Caco-2 (cell line): ENCODE results near the gene KIRREL3. TPM values are rescaled to one million over a fixed set of nuclear protein-coding genes. Genes with fewer than 3 reads are reported as not detected.

ENCODE experiments used
- BruUV-seq: library from RNA; stranded (reverse); fragments of 400-500 nt; replicated peaks from 2 replicates; lab custom pipeline; 2021; lab: Mats Ljungman, UMichigan
- CTCF ChIA-PET: fragments of 300-600 bp; sonication (Branson Sonifier 250); formaldehyde crosslinking; loops from one replicate; lab custom pipeline; 2022; ENCODE audit warnings: antibody characterized with exemption; lab: Charles Lee
- POLR2A ChIA-PET: fragments of 300-600 bp; sonication (Branson Sonifier 250); formaldehyde crosslinking; loops from one replicate; lab custom pipeline; 2022; ENCODE audit warnings: antibody characterized with exemption; lab: Charles Lee
- DNase-seq, 2 experiments: peaks; one replicate each; pipeline versions ENCODE4 v3.0.0 to v3.0.0-alpha.2; 2020 to 2022
- H3K27me3 ChIP-seq: replicated peaks from 2 replicates; pipeline ENCODE4 v1.6.0; 2011; ENCODE audit warnings: low read length; ENCODE audit not compliant: control insufficient read depth, insufficient read depth
- H3K36me3 ChIP-seq: 2 replicates; pipeline ENCODE4 v1.5.1; 2011; ENCODE audit warnings: low read length; ENCODE audit not compliant: control insufficient read depth, insufficient read depth
- H3K4me1 ChIP-seq: fragments of 250-450 bp; sonication (Bioruptor Pico); 2 replicates; pipeline ENCODE4 v1.5.1; 2020; ENCODE audit warnings: mild to moderate bottlenecking
- H3K4me3 ChIP-seq: 2 replicates; pipeline ENCODE4 v1.5.1; 2011; ENCODE audit warnings: low read depth, mild to moderate bottlenecking, control low read depth, low read length
- H3K9me3 ChIP-seq: fragments of 250-450 bp; sonication (Bioruptor Pico); 2 replicates; pipeline ENCODE4 v1.5.1; 2020; ENCODE audit warnings: mild to moderate bottlenecking, moderate library complexity
- H3K27ac Mint-ChIP-seq: one replicate; pipeline ENCODE4 v1.8.0; 2022; ENCODE audit warnings: mixed read lengths; ENCODE audit not compliant: unreplicated experiment
- H3K27me3 Mint-ChIP-seq: one replicate; pipeline ENCODE4 v1.8.0; 2022; ENCODE audit warnings: mixed read lengths; ENCODE audit not compliant: insufficient read depth, unreplicated experiment
- H3K36me3 Mint-ChIP-seq: one replicate; pipeline ENCODE4 v1.8.0; 2022; ENCODE audit warnings: mild to moderate bottlenecking, mixed read lengths; ENCODE audit not compliant: insufficient read depth, unreplicated experiment
- H3K4me1 Mint-ChIP-seq: one replicate; pipeline ENCODE4 v1.8.0; 2022; ENCODE audit warnings: low read depth, mixed read lengths; ENCODE audit not compliant: unreplicated experiment
- H3K4me3 Mint-ChIP-seq: one replicate; pipeline ENCODE4 v1.8.0; 2022; ENCODE audit warnings: mild to moderate bottlenecking, moderate library complexity, mixed read lengths; ENCODE audit not compliant: unreplicated experiment
- H3K9me3 Mint-ChIP-seq: one replicate; pipeline ENCODE4 v1.8.0; 2022; ENCODE audit warnings: mixed read lengths; ENCODE audit not compliant: unreplicated experiment
- intact Hi-C: fragments of 100-400 bp; cut with micrococcal nuclease; formaldehyde crosslinking; loops from one replicate; pipeline ENCODE4 v1.10.0; 2022; ENCODE audit not compliant: unreplicated experiment
- total RNA-seq: library from RNA; stranded (reverse); gene quantifications from 2 replicates; pipeline ENCODE4 v1.2.3, GENCODE V29; 2022
- TF ChIP-seq, protein P1 (sequence below), 2 experiments: fragments of 200-600 bp in 1 of 2; IDR thresholded peaks; 1 replicate in 1 of 2; 2 replicates in 1 of 2; pipeline versions ENCODE4 v1.5.1 to v1.8.0; 2011 to 2022; ENCODE audit warnings: antibody characterized with exemption in 1 of 2, control low read depth in 1 of 2, inconsistent platforms in 1 of 2, low read depth in 1 of 2, low read length in 1 of 2, mild to moderate bottlenecking in 1 of 2, moderate library complexity in 1 of 2; ENCODE audit not compliant: insufficient read depth in 1 of 2, severe bottlenecking in 1 of 2, unreplicated experiment in 1 of 2

KIRREL3 gene
- total RNA-seq, 1 experiment from 2014 or later: not detected

DNA sequence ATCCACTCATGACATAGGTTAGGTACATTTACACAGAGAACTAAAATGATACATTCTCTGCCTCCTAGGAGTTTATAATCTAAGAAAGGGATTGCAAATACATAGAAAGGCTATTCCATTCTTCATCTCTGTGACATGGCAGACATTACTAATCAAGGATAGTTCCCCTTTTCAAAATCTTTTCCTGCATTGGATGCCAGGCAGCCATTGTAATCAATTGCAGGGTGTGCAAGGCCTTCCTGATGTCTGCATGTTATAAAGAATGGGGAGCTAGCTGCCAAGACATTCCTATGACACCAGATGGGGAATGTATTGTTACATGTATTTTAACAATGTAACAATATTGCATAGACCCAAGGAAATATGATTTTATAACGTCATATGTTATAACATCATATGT, 82.0 kb downstream of the KIRREL3 start:
- Mint-ChIP-seq H3K36me3 (no peaks in the 10 kb centered on the region), H3K9me3 (no peaks in the 10 kb centered on the region), H3K27ac (no peak overlapping the region), H3K4me1 (no peaks in the 10 kb centered on the region), H3K27me3 (peaks cover 2% of the 10 kb centered on the region), H3K4me3 (no peak overlapping the region)
- TF ChIP-seq, protein P1, sequence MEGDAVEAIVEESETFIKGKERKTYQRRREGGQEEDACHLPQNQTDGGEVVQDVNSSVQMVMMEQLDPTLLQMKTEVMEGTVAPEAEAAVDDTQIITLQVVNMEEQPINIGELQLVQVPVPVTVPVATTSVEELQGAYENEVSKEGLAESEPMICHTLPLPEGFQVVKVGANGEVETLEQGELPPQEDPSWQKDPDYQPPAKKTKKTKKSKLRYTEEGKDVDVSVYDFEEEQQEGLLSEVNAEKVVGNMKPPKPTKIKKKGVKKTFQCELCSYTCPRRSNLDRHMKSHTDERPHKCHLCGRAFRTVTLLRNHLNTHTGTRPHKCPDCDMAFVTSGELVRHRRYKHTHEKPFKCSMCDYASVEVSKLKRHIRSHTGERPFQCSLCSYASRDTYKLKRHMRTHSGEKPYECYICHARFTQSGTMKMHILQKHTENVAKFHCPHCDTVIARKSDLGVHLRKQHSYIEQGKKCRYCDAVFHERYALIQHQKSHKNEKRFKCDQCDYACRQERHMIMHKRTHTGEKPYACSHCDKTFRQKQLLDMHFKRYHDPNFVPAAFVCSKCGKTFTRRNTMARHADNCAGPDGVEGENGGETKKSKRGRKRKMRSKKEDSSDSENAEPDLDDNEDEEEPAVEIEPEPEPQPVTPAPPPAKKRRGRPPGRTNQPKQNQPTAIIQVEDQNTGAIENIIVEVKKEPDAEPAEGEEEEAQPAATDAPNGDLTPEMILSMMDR (IDR thresholded peaks at IDR 0.05; ENCODE audit: insufficient read depth in 1 of 2, low read depth in 1 of 2, low read length in 1 of 2, severe bottlenecking in 1 of 2, unreplicated experiment in 1 of 2): no peak
- Histone ChIP-seq H3K4me3 (no peak overlapping the region), H3K4me1 (no peaks in the 10 kb centered on the region), H3K27me3 (no peaks in the 10 kb centered on the region), H3K9me3 (no peaks in the 10 kb centered on the region), H3K36me3 (no peaks in the 10 kb centered on the region)
- no TSS peak for BruUV-seq
- ChIA-PET POLR2A (no interaction called here), CTCF (no interaction called here)
- no peak for DNase-seq
- intact Hi-C loops: no loop called here

DNA sequence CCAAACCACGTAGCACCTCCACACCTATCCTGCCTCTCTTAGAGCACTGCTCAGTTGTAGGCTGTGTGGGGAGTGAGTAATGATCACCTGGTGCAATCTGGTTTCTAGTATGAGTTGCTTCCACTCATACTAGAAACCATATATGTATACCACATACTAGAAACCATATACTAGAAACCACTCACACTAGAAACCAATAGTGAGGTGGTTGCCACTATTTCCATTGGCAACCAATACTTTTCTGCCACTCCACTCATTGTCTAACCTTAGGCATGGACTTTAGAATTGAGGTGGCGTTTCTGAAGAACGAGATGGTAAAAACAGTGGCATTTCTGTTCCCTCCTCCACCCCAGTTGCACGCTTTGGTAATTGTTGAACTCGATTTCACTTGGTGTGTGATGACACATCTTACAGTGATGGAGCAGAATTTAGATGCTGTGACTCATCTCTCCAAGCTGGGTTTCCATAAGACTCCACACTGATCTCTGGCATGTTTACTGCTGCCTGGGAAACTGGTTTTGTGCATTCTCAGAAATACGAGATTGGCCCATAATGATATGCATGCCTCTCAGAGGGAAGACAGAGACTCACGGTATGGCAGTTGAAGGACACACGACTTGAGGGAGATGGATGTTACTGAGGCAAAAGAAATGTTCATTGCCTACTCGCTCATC, 82.9 kb downstream of the KIRREL3 start:
- no peaks in the 10 kb centered on the region for H3K36me3 Mint-ChIP-seq
- no peak overlapping the region for H3K27ac Mint-ChIP-seq
- no peaks in the 10 kb centered on the region for H3K36me3 ChIP-seq
- CTCF ChIA-PET: no interaction called here
- H3K27me3 ChIP-seq: no peaks in the 10 kb centered on the region
- no peak for DNase-seq
- POLR2A ChIA-PET: no interaction called here
- TF ChIP-seq, protein P1 (IDR thresholded peaks at IDR 0.05; ENCODE audit: insufficient read depth in 1 of 2, low read depth in 1 of 2, low read length in 1 of 2, severe bottlenecking in 1 of 2, unreplicated experiment in 1 of 2): no peak
- intact Hi-C loops: no loop called here
- BruUV-seq: no TSS peak
- H3K4me1 ChIP-seq: no peaks in the 10 kb centered on the region
- H3K4me3 Mint-ChIP-seq: no peak overlapping the region
- H3K4me1 Mint-ChIP-seq: no peaks in the 10 kb centered on the region
- no peaks in the 10 kb centered on the region for H3K9me3 Mint-ChIP-seq
- H3K27me3 Mint-ChIP-seq: peaks cover 7% of the 10 kb centered on the region
- H3K4me3 ChIP-seq: no peak overlapping the region
- H3K9me3 ChIP-seq: no peaks in the 10 kb centered on the region

DNA sequence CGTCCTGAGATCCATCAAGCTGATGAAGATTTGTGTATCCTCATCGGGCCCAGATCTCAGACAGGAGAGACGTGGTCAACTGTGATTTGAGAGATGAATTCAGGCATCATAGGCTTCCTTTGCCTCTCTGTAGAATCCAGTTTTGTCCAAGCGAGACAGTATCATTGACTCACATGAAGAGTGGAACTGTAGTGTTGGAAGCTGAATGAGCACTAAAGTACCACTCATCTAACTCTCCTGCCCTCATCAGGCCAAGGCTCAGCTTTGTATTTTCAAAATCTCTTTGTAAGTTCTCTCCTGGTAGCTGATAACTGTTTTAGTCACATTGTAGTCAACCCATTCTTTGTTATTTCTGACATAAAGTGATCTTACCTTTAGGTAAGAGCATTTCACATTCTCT, 85.1 kb downstream of the KIRREL3 start:
- H3K27ac Mint-ChIP-seq: no peak overlapping the region
- no peaks in the 10 kb centered on the region for H3K9me3 Mint-ChIP-seq
- Histone ChIP-seq H3K36me3 (no peaks in the 10 kb centered on the region), H3K4me3 (no peak overlapping the region), H3K4me1 (no peaks in the 10 kb centered on the region), H3K27me3 (no peaks in the 10 kb centered on the region), H3K9me3 (no peaks in the 10 kb centered on the region)
- no TSS peak for BruUV-seq
- DNase-seq: no peak
- no peak overlapping the region for H3K4me3 Mint-ChIP-seq
- no peaks in the 10 kb centered on the region for H3K4me1 Mint-ChIP-seq
- CTCF ChIA-PET: no interaction called here
- no peaks in the 10 kb centered on the region for H3K36me3 Mint-ChIP-seq
- H3K27me3 Mint-ChIP-seq: peaks cover 7% of the 10 kb centered on the region
- TF ChIP-seq, protein P1 (IDR thresholded peaks at IDR 0.05; ENCODE audit: insufficient read depth in 1 of 2, low read depth in 1 of 2, low read length in 1 of 2, severe bottlenecking in 1 of 2, unreplicated experiment in 1 of 2): no peak
- POLR2A ChIA-PET: no interaction called here
- intact Hi-C loops: no loop called here
